RWPE1 (cell line): ENCODE data around the gene CRYL1.

Experiments used
- CTCF ChIA-PET: fragments of 350-600 bp; sonication (Branson Sonifier 250); formaldehyde crosslinking; extraction: SDS; loops from one replicate; lab custom pipeline; 2021; lab: Yijun Ruan, JAX
- POLR2A ChIA-PET: fragments of 400-600 bp; formaldehyde crosslinking; extraction: SDS; loops from one replicate; lab custom pipeline; 2020; ENCODE audit warnings: antibody characterized with exemption; ENCODE audit not compliant: low non-redundant PET; lab: Yijun Ruan, JAX
- DNase-seq: peaks from one replicate; pipeline ENCODE4 v3.0.0; 2012; ENCODE audit warnings: low spot score
- H3K27ac ChIP-seq: fragments of 450-650 bp; 2 replicates; pipeline ENCODE4 v1.5.1; 2017
- CTCF ChIP-seq: fragments of 450-650 bp; conservative IDR thresholded peaks from 2 replicates; pipeline ENCODE4 v1.5.1; 2017; ENCODE audit warnings: low read depth, mild to moderate bottlenecking

CRYL1 gene

GRCh38 chr13:20498129-20498528 is 27.5 kb downstream of the CRYL1 start:
- DNase-seq: no peak
- ChIA-PET CTCF (no interaction called here), POLR2A (no interaction called here)
- no peak for TF ChIP-seq CTCF
- H3K27ac ChIP-seq: no peak overlapping the region

DNA sequence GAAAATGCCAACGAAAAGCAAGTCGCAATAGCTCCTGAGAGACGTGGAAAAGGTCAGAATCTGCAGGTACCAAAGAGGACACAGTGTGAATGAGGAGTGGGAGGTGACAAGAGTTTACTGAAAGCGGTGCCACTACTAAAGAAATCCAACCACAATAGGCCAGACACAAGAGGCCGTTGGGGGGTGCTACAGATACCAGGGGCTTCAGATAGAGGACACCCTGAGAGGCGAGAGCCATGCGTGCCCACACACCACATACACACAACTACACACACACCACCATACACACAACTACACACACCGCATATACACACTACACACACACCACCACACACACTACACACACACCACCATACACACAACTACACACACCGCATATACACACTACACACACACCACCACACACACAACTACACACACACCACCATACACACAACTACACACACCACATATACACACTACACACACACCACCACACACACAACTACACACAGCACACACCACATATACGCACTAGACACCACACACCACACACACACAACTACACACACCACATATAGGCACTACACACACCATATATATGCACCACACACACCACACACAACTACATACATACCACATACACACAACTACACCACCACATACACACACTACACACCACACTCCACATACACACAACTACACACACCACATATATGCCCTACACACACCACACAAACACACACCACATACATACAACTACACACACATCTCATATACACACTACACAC is 28.5 kb downstream of the CRYL1 start:
- no peak for DNase-seq
- no peak for TF ChIP-seq CTCF
- ChIA-PET CTCF (no interaction called here), POLR2A (no interaction called here)
- no peak overlapping the region for H3K27ac ChIP-seq

- peak overlapping the region; percentile 43 for H3K27ac ChIP-seq
- ChIA-PET CTCF (interaction anchor here (0.5 to 1.8 kb wide), 8 partner anchors 29 to 935 kb away, joined by 3 to 7 read pairs (median 3); partner anchors contain the start of gene GJB2), POLR2A (no interaction called here)
- peak; percentile 68 for DNase-seq
- TF ChIP-seq CTCF: peak; percentile 96
Measured at GRCh38 chr13:20495087-20496023, 30.3 kb downstream of the CRYL1 start.

DNA sequence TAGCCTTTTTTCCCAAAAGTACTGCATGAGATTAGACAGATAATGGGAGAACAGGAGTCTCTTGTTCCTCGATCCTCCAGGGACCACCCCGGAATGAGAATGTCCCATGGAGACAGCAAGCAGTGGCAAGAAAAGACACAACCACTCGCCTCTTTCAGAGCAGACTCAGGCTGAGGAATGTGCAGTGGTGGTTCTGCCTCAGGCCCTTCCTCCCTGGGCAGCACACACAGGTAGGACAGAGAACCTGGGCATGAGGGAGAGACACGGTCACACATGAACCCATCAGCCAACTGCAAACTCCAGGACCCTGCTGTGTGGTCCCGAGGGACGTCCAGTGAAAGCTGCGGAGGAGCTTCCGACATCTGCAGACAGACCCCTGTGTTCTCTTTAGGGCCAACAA is 31.0 kb downstream of the CRYL1 start:
- DNase-seq: no peak
- TF ChIP-seq CTCF: no peak
- ChIA-PET POLR2A (no interaction called here), CTCF (interaction anchor here (0.7 to 1.8 kb wide), 4 partner anchors 79 to 334 kb away, joined by 3 to 7 read pairs (median 3); partner anchors contain the start of gene GJB2)
- peak overlapping the region; percentile 43 for H3K27ac ChIP-seq

- no peak overlapping the region for H3K27ac ChIP-seq
- no peak; the same call in 1 of the 2 replicates for TF ChIP-seq CTCF
- CTCF ChIA-PET: interaction anchor here (0.6 to 1.9 kb wide), 4 partner anchors 85 to 432 kb away, joined by 3 to 8 read pairs (median 5); no protein-coding TSS in a partner anchor
- POLR2A ChIA-PET: no interaction called here
- no peak for DNase-seq
Measured at GRCh38 chr13:20492641-20493040, 33.0 kb downstream of the CRYL1 start.

- DNase-seq: no peak
- ChIA-PET CTCF (interaction anchor here (0.6 to 1.9 kb wide), 4 partner anchors 84 to 295 kb away, joined by 3 to 8 read pairs (median 4); no protein-coding TSS in a partner anchor), POLR2A (no interaction called here)
- H3K27ac ChIP-seq: no peak overlapping the region
- no peak for TF ChIP-seq CTCF
Measured at GRCh38 chr13:20491926-20492435, 33.7 kb downstream of the CRYL1 start.
